ENCODE results near the gene C16orf54.
A peak's percentile ranks its signal among the peaks of the same experiment; 100 is the strongest.
"Not testable (repeated sequence)": the region's sequence is repeated elsewhere in the genome, so short reads cannot be mapped to it uniquely, and the experiment has no call there.

C16orf54 gene

DNA sequence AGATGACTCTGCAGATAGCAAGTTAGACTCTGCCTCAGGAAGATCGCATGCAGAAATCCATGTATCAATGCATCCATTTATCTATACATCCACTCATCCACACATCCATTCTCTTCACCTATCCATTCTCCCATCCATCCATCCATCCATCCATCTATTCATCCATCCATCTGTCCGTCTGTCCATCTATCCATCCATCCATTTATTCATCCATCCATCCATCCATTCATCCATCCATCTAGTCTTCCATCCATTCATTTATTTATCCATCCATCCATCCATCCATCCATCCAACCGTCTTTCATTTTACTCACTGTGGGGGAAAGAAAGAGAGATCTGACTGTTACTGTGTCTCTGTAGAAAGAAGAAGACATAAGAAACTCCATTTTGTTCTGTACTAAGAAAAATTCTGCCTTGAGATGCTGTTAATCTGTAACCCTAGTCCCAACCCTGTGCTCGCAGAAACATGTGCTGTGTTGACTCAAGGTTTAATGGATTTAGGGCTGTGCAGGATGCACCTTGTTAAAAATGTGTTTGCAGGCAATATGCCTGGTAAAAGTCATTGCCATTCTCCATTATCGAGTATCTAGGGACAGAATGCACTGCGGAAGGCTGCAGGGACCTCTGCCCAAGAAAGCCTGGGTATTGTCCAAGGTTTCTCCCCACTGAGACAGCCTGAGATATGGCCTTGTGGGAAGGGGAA, 5.7 kb downstream of the C16orf54 start:
- DNase-seq, result not testable (repeated sequence)

DNA sequence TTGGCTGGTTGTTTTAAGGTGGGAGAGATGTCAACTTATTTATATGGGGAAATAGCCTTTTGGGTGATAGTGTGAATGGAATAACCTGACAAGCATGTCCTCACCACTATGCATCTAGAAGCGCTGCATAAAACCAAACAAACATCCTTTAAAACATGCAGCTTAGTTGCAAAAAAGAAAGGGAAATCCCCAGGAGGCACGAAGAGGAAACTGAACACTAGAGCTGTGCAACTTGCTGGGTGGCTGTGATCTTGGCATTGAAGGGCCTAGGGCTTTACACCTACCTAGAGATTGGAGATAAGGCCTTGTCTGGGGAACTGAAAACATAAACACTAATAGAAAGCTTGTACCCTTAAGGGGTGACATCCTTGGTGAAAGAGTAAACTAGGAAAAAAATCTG, 7.3 kb downstream of the C16orf54 start:
- DNase-seq, result no peak

DNA sequence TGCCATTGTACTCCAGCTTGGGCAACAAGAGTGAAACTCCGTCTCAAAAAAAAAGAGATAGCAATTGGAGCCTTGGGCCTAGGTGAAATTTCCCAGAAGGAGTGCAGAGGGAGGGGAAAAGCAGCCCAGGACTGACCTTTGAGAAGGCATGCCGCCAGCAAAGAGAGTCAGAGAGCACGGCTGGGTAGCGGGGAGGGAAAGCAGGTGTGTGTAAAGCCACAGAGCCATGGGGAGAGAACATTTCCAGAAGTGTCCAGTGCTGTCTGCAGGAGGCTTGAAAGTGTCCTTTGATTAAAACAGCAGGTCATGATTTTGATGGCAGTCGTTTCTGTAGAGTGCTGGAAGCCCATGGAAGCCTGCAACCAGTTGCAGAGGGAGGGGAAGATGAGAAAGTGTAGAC, 8.1 kb downstream of the C16orf54 start:
- no peak for DNase-seq

DNA sequence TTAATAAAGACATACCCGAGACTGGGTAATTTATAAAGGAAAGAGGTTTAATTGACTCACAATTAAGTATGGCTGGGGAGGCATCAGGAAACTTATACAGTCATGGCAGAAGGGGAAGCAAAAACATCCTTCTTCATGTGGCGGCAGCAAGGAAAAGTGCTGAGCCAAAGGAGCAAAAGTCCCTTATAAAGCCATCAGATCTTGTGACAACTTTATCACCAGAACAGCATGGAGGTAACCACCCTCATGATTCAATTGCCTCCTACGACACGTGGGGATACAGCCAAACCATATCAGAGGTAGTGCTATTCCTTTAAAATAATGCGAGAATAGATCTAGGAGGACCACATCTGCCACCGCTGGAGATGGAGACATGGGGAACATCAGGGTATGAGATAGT, 9.0 kb downstream of the C16orf54 start:
- DNase-seq, result no peak

DNA sequence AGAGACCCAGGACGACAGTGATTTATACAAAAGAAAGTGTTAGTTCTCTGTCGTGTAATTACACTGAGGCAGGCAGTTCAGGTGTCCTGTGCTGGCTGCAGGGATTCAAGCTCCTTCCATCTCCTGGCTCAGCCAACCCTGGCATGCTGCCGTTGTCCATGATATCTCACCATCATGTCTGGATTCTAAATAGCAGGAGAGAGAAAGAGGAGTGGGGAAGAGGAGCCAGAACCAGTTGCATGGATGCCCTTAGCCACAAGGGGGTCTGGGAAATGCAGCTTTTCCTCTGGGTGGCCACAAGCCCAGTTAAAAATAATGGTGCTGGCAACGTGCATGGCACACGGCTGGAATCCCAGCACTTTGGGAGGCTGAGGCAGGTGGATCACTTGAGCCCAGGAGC, 9.7 kb downstream of the C16orf54 start:
- DNase-seq, result no peak

DNA sequence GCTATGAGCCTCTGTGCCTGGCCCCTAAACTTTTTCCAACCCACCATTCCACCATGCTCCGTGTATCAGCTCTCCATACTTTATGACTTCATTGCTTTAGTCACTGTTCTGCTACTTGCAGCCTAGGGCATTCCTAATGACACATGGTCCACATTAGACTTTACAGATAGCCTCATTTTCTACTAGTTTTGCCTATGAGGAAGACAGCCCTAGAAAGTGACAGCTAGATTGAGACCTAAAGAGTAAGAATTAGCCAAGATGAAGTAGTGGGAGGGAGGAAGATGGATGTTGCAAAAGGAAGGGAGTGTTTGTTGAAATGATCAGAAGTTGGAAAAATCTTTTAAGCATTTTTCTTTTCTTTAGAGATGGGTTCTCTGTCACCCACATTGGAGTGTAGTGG, 11.0 kb downstream of the C16orf54 start:
- no peak for DNase-seq

DNA sequence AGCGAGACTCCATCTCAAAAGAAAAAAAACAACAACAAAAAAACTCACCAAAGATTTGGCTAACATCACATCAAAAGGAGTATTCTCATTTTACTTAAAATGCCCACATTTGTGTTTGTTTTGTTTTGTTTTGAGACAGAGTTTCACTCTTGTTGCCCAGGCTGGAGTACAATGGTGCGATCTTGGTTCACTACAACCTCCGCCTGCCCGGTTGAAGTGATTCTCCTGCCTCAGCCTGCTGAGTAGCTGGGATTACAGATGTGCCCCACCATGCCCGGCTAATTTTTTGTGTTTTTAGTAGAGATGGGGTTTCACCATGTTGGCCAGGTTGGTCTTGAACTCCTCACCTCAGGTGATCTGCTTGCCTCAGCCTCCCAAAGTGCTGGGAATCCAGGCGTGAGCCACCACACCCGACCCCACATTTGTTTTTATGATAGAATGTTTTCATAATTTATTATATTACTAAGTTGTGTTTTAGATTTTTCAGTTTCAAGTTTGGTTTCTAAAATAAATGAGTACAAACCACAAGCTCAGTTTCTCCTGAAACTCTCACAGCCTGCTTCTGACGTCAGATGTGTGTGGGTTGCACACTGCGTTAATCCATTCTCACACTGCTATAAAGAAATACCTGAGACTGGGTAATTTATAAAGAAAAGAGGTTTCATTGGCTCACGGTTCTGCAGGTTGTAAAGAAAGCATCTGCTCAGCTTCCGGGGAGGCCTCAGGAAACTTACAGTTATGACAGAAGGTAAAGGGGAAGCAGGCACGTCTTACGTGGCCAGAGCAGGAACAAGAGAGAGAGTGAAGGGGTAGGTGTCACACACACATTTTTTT, 13.8 kb downstream of the C16orf54 start:
- not testable (repeated sequence) for DNase-seq

DNA sequence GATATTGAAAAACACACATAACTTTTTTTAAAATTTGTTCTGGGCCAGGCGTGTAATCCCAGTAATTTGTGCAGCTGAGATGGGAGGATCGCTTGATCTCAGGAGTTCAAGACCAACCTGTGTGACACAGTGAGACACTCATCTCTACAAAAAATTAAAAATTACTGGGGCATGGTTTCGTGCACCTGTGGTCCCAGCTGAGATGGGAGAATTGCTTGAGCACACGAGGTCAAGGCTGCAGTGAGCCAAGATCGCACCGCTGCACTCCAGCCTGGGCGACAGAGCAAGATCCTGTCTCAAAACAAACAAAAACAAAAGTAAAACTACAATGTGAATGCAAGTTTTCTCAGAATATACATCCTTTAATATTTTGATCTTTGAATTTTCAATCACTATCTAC, 15.1 kb downstream of the C16orf54 start:
- no peak for DNase-seq

DNA sequence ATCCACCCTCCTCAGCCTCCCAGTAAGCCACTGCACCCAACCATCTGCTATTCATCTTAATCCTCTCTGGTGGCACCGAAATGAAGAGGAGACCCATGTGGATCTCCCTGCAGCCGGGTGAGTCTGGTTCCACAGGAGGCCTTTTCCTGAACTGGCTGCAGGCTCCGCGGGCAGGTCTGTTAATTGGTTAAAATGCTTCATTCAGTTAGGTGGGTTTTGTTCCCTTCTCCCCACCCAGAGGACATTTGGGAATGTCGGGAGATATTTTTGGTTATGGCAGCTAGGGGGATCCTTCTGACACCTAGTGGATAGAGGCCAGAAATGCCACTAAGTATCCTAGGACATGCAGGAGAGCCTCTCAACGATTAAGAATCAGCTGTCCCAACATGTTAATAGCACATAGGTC, 16.7 kb downstream of the C16orf54 start:
- peak; percentile 49 for DNase-seq

DNA sequence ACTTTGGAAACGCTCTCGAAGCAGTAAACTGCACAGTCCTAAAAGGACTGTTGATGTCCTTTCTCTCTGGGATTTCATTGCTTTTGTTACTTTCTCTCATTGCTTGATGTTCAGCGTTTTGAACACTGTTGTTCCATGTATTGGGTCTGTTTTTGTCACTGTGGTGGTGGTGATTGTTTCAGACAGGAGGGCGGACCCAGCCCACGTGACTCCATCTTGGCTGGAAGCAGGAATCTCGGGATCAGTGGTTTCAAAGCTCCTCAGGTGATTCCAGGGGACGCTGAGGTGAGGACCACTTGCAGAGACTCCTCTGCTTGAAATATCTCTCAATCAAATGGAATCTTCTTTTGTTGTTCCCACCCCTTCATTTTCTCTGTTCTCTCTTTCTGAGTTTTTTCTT, 18.3 kb downstream of the C16orf54 start:
- DNase-seq, result no peak

DNA sequence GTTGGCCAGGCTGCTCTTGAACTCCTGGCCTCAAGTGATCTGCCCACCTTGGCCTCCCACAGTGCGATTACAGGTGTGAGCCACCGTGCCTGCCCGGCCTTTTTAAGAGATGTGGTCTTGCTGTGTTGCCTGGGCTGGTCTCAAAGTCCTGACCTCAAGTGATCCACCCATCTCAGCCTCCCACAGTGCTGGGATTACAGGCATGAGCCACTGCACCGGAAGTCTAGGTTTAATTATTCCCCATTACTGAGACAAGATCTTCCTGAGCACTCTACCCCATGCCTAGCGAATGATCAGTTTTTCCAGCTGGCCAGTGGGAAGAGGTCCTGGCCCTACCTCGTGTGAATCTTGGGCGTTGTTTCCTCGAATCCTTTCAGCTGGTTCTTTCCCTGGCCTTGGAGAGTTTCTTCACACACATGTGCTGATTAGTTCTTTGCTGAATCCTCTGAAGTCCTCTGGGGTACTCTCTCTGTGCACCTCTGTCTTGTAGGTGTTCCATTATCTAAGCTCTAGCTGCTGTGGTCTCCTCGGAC, 18.9 kb downstream of the C16orf54 start:
- DNase-seq, result no peak

DNA sequence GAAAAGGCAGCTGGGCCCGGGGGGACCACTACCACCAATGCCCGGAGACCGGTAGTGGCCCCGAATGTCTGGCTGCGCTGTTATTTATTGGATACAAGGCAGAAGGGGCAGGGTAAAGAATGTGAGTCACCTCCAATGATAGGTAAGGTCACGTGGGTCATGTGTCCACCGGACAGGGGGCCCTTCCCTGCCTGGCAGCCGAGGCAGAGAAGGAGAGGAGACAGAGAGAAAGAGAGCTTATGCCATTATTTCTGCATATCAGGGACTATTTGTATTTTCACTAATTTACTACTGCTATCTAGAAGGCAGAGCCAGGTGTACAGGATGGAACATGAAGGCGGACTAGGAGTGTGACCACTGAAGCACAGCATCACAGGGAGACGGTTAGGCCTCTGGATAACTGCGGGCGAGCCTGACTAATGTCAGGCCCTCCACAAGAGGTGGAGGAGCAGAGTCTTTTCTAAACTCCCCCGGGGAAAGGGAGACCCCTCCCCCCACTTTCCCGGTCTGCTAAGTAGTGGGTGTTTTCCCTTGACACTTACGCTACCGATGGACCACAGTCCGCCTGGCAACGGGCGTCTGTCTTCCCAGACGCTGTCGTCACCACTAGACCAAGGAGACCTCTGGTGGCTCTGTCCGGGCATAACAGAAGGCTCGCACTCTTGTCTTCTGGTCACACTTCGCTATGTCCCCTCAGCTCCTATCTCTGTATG, 24.5 kb downstream of the C16orf54 start:
- peak; percentile 70 for DNase-seq

DNA sequence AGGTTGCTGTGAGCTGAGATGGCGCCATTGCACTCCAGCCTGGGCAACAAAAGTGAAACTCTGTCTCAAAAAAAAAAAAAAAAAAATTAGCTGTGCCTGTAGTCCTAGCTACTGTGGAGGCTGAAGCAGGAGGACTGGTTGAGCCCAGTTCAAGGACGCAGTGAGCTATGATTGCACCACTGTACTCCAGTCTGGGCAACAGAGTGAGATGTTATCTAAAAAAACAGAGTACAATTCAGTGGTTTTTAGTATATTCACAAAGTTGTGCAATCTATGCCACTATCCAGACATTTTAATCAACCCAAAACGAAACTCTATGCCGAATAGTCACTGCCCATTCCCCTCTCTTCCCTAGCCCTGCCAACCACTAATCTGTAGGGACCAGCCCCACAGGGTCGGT, 25.1 kb downstream of the C16orf54 start:
- no peak for DNase-seq

DNA sequence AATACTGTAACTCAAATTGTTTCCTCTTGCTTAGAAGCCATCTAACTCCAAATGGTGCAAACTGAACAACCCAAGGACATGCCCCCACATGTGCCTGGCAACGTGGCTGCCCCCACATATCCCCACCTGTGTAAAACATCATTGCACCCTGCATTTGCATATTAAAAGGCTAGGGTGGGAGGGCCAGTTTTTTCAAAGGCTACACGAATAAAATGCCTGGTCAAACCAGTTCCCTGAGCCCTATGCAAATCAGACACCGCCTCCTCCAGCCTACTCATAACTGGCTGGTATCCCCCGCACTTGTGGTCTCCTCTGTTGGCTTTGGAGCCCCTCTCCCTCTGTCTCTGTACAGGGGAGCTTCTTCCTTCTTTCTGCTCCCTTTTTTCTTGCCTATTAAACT, 26.7 kb downstream of the C16orf54 start:
- no peak for DNase-seq

DNA sequence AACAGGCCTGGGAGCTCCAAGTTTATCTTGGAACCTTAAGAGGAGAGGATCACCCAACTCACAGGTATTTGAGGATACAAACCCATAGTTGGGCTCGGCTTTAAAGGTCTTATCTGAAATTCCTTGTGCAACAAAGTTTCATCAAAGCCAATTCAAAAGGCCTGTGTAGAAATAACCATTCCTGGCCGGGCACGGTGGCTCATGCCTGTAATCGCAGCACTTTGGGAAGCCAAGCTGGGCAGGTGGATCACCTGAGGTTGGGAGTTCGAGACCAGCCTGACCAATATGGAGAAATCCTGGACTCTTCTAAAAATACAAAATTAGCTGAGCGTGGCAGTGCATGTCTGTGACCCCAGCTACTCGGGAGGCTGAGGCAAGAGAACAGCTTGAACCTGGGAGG, 28.7 kb downstream of the C16orf54 start:
- DNase-seq, result no peak

DNA sequence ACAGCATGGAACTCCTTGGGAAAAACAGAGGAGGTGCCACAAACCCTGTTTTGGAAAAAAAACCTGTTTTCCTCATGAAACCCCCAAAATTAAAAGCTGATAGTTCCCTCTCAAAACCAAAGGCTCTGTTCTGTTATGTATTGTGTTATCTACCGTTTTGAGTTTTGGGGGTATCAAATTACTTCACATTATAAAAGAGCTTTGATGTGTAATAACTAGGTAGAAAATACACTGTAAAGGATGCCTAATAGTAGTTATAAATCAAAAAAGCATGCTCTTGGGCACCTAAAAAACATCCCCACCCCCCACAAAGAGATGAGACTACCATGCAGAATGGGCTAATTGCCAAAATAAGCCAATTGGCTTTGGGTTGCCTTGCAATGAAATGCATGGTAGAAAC, 30.8 kb downstream of the C16orf54 start:
- no peak for DNase-seq

DNA sequence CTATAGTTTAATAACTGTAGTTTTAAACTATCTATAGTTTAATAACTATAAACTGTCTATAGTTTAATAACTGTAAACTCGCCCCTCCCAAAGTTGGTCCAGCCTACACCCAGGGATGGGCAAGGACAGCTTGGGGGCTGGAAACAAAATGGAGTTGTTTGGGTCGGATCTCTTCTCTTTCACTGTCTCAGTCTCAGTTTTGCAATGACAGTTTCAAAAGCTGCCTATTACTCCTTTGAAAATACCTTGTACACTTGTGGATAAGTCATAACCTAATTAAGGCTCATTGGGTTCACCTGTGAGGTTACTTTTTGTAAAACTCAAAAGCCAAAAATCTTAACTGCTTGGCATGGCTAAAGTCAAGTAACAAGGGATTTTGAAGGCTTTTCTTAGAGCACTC, 31.4 kb downstream of the C16orf54 start:
- DNase-seq, result no peak

DNA sequence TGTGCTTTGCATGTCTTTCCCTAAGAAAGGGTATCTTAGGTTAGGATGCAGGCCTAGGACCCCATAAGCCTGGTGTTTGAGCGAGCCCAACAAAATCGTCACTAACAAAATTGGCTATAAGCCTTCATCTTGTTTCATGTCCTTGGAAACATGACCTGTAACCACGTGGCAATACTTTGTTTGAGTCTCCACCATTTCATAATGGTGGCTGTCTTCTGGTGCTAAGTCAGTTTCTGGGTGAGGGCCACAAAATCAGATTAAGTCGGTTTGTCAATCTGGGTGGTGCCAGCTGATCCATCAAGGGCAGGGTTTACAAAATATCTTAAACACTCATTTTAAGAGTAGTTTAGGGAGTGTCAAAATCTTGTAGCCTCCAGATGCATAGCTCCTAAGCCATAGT, 33.0 kb downstream of the C16orf54 start:
- no peak for DNase-seq

DNA sequence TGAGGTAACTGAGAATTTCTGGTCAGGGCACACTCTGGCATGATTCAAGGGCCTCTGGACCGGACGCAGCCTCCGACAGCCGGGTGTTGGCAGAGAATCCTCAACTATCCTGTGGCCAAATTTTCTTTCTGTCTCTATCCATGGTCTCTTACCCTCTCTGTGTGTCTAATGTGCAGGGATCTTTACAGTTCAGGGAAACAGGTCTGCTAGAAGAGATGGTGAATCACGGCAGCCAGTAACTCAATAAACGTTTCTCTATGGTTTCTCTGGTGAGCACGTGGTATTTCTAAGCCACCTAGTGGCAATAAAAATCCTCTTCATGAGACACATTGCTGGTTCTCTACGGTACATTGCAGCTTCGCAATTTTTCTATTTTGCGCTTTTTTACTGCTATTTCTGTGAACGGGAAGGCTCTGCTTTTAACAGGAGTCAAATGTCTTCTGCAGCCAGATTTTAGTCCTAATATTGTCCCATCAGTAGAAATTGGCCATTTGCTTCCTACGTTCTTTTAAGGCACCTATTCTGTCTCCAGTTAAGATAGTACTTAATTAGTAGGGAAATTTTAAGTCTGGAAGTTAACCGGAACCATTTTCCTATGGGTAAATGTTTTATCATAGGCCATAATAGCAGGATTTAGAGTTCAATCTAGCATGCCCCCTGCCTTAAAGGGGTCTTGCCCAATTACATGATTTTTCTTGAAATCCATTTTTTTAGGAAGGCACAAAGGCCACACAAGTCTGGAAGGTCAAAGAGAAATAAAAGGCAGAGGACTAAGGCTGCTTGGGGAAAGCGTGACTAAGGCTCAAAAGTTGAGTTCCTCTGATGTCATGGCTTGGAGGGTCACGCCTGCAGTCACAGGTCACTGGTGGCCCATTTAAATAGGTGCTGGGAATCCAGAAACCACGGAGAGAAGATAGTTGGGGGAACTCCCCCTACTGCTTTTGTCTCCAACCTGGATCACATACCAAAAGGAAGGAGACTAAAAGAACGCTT, 35.3 kb downstream of the C16orf54 start:
- peak; percentile 52 for DNase-seq

DNA sequence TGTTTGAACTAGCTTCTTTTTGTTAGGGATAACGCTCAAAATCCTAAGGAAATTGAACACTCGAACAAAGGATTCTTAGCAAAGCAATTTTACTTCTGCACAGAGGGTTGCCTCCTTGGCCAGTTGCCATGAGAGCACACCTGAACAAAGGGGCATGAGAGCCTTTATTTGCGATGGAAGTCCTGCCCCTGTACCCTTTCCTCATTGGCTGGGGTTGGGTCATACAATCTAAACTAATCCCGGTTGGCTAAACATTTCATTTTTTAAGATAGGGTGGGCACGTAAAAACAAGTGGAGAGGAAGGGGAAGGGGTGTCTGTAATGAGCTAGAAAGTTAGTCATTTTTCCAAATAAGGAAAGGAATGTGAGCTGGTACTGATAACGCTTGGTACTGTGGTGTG, 36.1 kb downstream of the C16orf54 start:
- DNase-seq, result not testable (repeated sequence)

DNA sequence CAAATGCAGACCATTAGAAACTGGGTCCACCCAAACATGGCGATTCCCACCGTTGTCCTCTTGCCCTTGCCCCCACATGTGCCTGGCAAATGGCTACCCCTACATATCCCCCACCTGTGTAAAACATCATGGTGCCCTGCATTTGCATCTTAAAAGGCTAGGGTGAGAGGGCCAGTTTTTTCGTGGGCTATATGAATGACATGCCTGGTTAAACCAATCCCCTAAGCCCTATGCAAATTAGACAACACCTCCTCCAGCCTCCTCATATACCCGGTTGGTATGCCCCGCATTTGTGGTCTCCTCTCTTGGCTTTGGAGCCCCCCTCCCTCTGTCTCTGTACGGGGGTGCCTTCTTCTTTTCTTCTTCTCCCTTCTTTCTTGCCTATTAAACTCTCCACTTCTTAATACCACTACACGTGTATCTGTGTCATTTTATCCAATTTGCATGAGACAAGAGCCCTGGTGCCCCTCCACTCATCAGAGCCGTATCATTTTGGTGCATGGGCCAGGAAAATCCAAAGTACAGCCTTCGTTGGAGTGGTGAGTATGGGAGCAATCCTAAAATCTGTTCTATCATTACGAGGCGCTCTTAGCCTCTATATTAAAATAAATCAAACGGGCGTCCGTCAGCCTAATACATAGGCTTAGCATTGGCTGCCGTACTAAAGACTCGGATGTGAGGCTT, 36.7 kb downstream of the C16orf54 start:
- no peak for DNase-seq

DNA sequence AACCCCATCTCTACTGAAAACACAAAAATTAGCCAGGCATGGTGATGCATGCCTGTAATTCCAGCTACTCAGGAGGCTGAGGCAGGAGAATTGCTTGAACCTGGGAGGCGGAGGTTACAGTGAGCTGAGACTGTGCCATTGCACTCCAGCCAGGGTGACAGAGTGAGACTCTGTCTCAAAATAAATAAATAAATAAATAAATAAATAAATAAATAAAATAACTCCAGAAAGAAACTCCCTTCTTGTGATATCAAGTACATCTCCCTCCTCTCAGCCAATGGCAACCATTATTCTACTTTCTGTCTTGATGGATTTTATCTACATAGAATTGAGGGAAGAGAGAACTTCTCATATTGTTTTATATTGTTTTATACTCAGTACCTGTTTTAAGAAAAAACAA, 38.6 kb downstream of the C16orf54 start:
- not testable (repeated sequence) for DNase-seq
